Measurements from ENCODE around the gene SEC11A. TPM values are rescaled to one million over a fixed set of nuclear protein-coding genes. Genes with fewer than 3 reads are reported as not detected.
A peak's percentile ranks its signal among the peaks of the same experiment; 100 is the strongest.
"Not testable (repeated sequence)": the region's sequence is repeated elsewhere in the genome, so short reads cannot be mapped to it uniquely, and the experiment has no call there.

SEC11A gene
- total RNA-seq, 1 donor from 2014 or later = 31.6 TPM

DNA sequence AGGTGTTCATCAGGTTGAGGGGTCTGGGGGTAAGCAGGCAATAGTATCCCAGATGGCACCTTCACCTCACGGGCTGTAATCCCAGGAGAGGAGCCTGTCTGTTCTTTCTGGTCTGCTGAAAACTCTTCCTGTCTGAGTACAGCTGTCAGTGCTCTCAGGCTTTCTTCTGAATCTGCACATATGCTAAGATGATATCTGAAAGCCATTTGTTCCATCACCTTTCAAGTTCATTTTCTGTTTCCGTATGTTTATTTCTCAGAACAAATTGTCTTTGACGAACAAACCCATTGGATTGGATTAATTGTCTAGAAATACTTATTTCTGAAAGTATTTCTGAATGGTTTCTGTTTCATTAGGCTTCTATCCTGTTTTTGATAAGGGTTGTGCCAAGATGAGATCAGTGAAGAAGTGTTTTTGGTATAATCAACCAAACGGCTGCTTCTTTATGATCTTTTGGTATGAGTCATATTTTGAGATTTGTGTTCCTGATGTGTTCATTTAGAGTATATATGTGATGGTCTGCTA, 45.7 kb upstream of the SEC11A start:
- H3K9me3 ChIP-seq = no peaks in the 10 kb centered on the region
- intact Hi-C loops (cut with DNase I) = no loop called here
- DNase-seq (ENCODE audit: low spot score in 2 of 2) = no peak
- peaks cover 0 to 29% of the 10 kb centered on the region in 2 donors for H3K4me1 ChIP-seq
- TF ChIP-seq, protein P1, sequence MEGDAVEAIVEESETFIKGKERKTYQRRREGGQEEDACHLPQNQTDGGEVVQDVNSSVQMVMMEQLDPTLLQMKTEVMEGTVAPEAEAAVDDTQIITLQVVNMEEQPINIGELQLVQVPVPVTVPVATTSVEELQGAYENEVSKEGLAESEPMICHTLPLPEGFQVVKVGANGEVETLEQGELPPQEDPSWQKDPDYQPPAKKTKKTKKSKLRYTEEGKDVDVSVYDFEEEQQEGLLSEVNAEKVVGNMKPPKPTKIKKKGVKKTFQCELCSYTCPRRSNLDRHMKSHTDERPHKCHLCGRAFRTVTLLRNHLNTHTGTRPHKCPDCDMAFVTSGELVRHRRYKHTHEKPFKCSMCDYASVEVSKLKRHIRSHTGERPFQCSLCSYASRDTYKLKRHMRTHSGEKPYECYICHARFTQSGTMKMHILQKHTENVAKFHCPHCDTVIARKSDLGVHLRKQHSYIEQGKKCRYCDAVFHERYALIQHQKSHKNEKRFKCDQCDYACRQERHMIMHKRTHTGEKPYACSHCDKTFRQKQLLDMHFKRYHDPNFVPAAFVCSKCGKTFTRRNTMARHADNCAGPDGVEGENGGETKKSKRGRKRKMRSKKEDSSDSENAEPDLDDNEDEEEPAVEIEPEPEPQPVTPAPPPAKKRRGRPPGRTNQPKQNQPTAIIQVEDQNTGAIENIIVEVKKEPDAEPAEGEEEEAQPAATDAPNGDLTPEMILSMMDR (IDR thresholded peaks at IDR 0.05) = no peak
- no peaks in the 10 kb centered on the region for H3K27me3 ChIP-seq
- H3K36me3 ChIP-seq = peaks cover 8 to 16% of the 10 kb centered on the region in 2 donors
- no peak overlapping the region for H3K27ac ChIP-seq
- no peak overlapping the region for H3K4me3 ChIP-seq

DNA sequence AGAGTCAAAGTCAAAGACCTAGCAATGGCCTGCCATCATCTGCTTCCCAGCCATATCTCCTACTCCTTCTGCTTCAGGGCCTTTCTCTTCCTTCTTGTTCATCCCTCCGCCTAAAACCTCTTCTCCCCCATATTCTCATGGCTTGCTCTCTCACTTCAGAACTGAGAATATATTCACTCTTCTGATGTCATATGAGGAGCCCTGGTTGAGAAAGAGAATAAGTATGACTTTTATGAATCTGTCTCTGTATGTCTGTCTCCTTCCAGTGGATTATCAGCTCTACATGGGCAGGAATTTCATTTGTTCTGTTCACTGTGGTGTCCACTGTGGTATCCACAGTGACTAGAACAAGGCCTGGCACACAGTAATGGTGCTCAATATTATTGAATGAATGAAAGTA, 44.3 kb upstream of the SEC11A start:
- Histone ChIP-seq H3K27me3 (no peaks in the 10 kb centered on the region), H3K27ac (no peak overlapping the region), H3K36me3 (peaks cover 0 to 5% of the 10 kb centered on the region in 2 donors), H3K4me3 (no peak overlapping the region), H3K9me3 (no peaks in the 10 kb centered on the region), H3K4me1 (peaks cover 0 to 40% of the 10 kb centered on the region in 2 donors)
- intact Hi-C loops (cut with DNase I) = no loop called here
- TF ChIP-seq, protein P1 (IDR thresholded peaks at IDR 0.05) = no peak
- no peak for DNase-seq (ENCODE audit: low spot score in 2 of 2)

DNA sequence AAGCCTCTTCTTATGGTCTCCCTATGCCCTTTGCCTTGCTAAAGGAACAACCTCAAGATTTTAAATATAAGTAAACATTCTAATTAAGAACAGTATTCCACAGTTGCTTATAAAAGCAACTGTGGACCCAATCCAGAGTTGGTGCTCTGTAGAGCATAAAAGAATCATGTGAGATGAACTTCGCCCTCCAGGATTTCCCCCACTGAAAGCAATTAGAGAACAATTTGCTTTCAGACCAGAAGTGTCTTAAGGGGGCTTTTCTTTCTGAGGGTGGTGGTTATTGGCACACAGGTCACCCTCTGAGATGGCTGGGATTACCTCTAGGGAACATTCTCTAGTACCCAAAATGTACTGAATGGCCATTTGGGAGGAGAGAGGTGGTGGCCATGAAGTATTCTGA, 43.1 kb upstream of the SEC11A start:
- TF ChIP-seq, protein P1 (IDR thresholded peaks at IDR 0.05) = no peak
- no peak overlapping the region for H3K4me3 ChIP-seq
- no peaks in the 10 kb centered on the region for H3K9me3 ChIP-seq
- no peaks in the 10 kb centered on the region for H3K27me3 ChIP-seq
- intact Hi-C loops (cut with DNase I) = no loop called here
- no peak overlapping the region for H3K27ac ChIP-seq
- H3K36me3 ChIP-seq = no peaks in the 10 kb centered on the region
- DNase-seq (ENCODE audit: low spot score in 2 of 2) = no peak
- H3K4me1 ChIP-seq = peaks cover 0 to 46% of the 10 kb centered on the region in 2 donors

DNA sequence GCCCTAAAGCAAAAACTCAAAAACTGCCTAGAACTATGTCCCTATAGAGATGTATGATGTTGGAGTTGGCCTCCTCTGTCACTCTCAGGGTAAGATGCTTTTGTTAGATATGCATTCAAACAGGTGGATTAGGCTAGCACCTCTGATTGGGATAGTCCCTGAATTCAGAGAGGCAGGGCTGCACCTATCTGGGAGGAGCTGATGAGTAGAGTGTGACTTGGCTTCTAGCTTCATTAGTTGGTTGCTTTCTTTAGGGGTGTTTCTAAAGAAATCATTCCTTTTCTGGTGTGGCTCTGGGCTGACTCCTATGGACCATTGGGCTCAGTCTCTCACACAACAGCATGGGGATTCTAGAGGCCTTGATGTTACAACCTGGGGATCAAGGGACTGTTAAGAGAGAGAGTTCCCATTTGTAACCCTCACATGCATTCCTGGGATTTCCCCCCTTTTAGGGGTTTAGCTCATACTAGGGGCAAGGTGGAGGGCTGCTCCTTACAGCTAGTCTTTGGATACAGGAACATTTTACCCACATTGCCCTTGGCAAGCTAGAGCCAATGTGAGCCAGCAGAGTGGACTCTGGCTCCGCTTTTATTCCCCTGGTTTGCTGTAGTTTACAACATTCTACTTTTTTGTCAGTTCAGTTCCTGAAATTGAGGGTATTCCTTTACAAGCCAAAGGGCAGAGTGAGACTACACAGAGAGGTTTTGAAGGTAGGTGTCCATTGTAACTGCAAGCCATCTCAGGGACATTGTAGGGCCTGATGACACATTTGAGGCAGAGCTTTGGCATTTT, 40.0 kb upstream of the SEC11A start:
- no peaks in the 10 kb centered on the region for H3K9me3 ChIP-seq
- H3K36me3 ChIP-seq = no peaks in the 10 kb centered on the region
- DNase-seq (ENCODE audit: low spot score in 2 of 2) = no peak
- TF ChIP-seq, protein P1 (IDR thresholded peaks at IDR 0.05) = no peak
- peak overlapping the region in 1 of 2 donors; percentile 13 for H3K27ac ChIP-seq
- H3K4me1 ChIP-seq = peaks cover 0 to 56% of the 10 kb centered on the region in 2 donors
- intact Hi-C loops (cut with DNase I) = no loop called here
- H3K27me3 ChIP-seq = no peaks in the 10 kb centered on the region
- H3K4me3 ChIP-seq = no peak overlapping the region

DNA sequence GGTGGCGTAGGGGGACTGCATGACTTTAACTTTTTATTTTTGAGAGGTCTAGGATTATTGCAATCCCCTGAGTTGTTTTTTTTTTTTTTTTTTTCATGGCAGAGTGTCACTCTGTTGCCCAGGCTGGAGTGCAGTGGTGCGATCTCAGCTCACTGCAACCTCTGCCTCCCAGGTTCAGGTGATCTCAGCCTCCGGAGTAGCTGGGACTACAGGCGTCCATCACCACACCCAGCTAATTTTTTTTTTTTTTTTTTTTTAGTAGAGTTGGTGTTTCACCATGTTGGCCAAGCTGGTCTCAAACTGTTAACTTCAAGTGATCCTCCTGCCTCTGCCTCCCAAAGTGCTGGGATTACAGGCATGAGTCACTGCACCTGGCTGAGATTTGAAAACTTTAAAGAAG, 39.0 kb upstream of the SEC11A start:
- H3K9me3 ChIP-seq; H3K27me3 ChIP-seq; H3K36me3 ChIP-seq; H3K4me3 ChIP-seq; DNase-seq (ENCODE audit: low spot score in 2 of 2); intact Hi-C loops (cut with DNase I); H3K27ac ChIP-seq: not testable (repeated sequence)
- H3K4me1 ChIP-seq = peaks cover 6 to 54% of the 10 kb centered on the region in 2 donors

DNA sequence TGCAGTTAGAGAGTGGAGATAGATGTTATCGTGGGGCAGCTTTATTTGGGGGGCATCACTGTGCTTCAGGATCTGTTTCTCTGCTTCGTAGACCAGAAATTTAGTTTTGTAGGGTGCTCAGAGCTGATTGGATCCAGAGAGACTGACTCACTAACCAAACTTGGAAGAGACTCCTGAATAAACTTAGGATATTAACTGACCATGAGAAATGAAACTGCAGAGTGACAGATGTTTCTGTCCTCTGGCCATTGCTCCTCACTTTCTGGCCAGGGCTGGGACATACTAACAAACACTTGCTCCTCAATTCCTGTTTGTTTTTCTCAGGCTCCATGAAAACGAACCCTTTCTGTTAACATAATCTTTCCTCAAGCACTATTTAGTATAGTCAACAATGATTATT, 36.8 kb upstream of the SEC11A start:
- intact Hi-C loops (cut with DNase I) = no loop called here
- no peak for DNase-seq (ENCODE audit: low spot score in 2 of 2)
- Histone ChIP-seq H3K36me3 (no peaks in the 10 kb centered on the region), H3K27ac (peak overlapping the region; percentile 52 to 66), H3K27me3 (no peaks in the 10 kb centered on the region), H3K4me1 (peaks cover 7 to 54% of the 10 kb centered on the region in 2 donors), H3K4me3 (peak overlapping the region in 1 of 2 donors; percentile 15), H3K9me3 (no peaks in the 10 kb centered on the region)
- TF ChIP-seq, protein P1 (IDR thresholded peaks at IDR 0.05) = no peak
